ENCODE data around the gene CYP3A4. TPM values are rescaled to one million over a fixed set of nuclear protein-coding genes. Genes with fewer than 3 reads are reported as not detected.
"Not testable (repeated sequence)": the region's sequence is repeated elsewhere in the genome, so short reads cannot be mapped to it uniquely, and the experiment has no call there.

CYP3A4 gene
- total RNA-seq, 1 donor from 2014 or later, result not detected

DNA sequence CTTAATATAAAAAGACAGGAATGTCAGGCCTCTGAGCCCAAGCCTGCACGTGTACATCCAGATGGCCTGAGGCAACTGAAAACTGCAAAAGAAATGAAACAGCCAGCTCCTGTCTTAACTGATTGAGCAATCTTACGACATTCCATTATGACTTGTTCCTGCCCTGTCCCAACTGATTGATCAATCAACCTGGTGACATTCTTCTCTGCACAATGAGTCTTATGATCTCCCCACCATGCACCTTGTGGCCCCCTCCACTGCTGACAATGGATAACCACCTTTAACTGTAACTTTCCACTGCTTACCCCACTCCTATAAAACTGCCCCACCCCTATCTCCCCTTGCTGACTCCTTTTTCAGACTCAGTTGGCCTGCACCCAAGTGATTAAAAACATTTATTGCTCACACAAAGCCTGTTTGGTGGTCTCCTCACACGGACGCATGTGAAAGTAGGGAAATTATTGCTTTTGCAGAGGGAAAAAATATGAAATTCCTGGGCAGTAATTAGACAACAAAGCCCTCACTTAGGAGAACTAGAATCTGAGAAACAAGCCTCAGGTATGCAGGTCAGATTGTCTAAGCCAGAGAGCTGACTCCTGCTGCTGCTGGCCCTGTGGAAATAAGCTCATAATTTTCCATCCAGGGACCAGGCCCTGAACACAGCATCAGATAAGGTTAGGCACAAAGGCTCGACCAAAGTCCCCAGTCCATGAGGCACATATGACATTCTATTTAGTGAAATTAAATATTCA lies 54.3 kb downstream of the CYP3A4 start:
- intact Hi-C loops (cut with micrococcal nuclease), result no loop called here

DNA sequence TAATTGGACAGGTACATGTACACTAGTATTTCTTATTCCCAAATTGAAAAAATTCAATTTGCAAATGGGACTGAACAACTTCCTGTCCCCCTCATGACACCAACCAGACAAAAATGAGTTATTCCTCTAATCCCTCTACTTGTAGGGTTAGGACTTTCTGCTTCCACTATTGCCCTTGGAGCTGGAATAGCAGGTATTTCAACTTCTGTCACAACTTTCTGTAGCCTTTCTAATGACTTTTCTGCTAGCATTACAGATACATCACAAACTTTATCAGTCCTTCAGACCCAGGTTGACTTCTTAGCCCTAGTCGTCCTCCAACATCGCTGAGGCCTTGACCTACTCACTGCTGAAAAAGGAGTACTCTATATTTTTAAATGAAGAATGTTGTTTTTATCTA lies 55.4 kb downstream of the CYP3A4 start:
- intact Hi-C loops (cut with micrococcal nuclease), result no loop called here

GRCh38 chr7:99723201-99723600 lies 60.8 kb downstream of the CYP3A4 start:
- intact Hi-C loops (cut with micrococcal nuclease), result not testable (repeated sequence)

- intact Hi-C loops (cut with micrococcal nuclease), result no loop called here
These were observed 63.0 kb downstream of the CYP3A4 start for GRCh38 chr7:99720800-99721595.

DNA sequence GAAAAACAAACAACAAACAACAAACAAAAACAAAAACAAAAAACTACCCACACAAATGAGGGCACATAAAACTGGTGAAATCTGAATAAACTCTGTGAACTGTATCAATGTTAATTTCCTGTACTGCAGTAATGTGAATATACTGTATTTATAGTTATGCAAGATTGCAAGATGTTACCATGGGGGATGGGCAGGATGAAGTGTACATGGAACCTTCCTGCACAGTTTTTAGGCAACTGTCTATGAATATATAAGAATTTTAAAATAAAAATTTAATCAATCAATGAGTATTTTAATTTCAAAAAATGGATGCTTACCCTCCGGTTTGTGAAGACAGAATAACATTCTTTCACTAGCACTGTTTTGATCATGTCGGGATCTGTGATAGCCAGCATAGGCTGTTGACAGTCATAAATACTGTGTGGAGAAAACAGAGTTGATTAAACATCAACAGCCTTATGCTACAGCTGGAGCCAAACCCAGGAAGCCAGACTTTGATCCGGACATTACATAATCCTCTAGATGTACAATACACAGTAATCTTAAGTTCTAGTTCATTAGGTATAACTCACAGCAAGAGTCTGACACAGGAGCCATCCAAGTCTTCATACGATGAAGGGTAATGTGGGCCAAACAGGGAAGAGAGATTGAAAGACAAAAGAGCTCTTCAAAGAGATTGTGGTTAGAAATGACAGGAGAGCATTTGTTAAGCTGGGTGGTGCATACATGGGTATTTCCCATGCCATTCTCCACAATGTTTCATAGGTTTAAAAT lies 63.8 kb downstream of the CYP3A4 start:
- intact Hi-C loops (cut with micrococcal nuclease), result no loop called here

GRCh38 chr7:99713995-99714570 lies 69.9 kb downstream of the CYP3A4 start:
- intact Hi-C loops (cut with micrococcal nuclease), result no loop called here

GRCh38 chr7:99709838-99710578 lies 74.0 kb downstream of the CYP3A4 start:
- intact Hi-C loops (cut with micrococcal nuclease), result no loop called here

DNA sequence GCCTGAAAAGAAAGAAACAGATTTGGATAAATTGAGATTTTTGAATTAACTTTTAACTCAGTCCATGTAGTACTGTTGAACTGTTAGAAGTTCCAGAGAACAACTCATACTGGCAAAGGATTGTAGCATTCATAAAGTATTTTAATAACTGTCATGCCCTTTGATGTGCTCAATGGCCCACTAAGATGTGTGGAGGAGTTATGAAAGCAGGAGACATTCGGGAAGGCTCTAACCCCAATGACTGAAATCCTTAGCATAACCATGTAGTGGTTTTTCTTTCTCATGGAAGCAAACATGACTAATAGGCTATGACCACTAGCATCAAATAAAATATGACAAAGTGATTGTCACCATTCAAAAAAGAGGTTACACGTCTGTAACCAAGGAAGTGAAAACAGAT lies 74.7 kb downstream of the CYP3A4 start:
- intact Hi-C loops (cut with micrococcal nuclease), result no loop called here

- intact Hi-C loops (cut with micrococcal nuclease), result no loop called here
These were observed 76.9 kb downstream of the CYP3A4 start for GRCh38 chr7:99707096-99707495.

Other genes with a start within 250 kb of the CYP3A4 start
- gene FAM200A, start 232.1 kb downstream of the CYP3A4 start, total RNA-seq, result 5.2 and 5.7 TPM in 2 replicates
- gene ZNF655, start 225.5 kb downstream of the CYP3A4 start, total RNA-seq, result 89.8 and 94.6 TPM in 2 replicates
- gene TMEM225B, start 185.9 kb downstream of the CYP3A4 start, total RNA-seq, result 1.2 and 2.4 TPM in 2 replicates
- 31.1 and 32.0 TPM in 2 replicates for gene ZSCAN25, start 167.2 kb downstream of the CYP3A4 start, total RNA-seq
- gene CYP3A5, start 104.2 kb downstream of the CYP3A4 start, total RNA-seq, result not detected in 2 replicates
- gene CYP3A7, start 49.0 kb downstream of the CYP3A4 start, total RNA-seq, result not detected in 2 replicates
- not detected in 2 replicates for gene CYP3A43, start 43.8 kb upstream of the CYP3A4 start, total RNA-seq
- 0.30 TPM in 1 of 2 replicates, not detected in the other for gene OR2AE1, start 92.8 kb upstream of the CYP3A4 start, total RNA-seq
- 27.3 and 28.3 TPM in 2 replicates for gene TRIM4, start 135.3 kb upstream of the CYP3A4 start, total RNA-seq
- gene GJC3, start 145.4 kb upstream of the CYP3A4 start, total RNA-seq, result 0.14 and 0.16 TPM in 2 replicates
- gene AZGP1, start 191.8 kb upstream of the CYP3A4 start, total RNA-seq, result not detected in 2 replicates
- gene ZKSCAN1, start 231.4 kb upstream of the CYP3A4 start, total RNA-seq, result 53.2 and 55.3 TPM in 2 replicates